SJSA1 (cell line): ENCODE measurements around the gene KRTAP2-4. TPM values are rescaled to one million over a fixed set of nuclear protein-coding genes. Genes with fewer than 3 reads are reported as not detected.
"Not testable (repeated sequence)": the region's sequence is repeated elsewhere in the genome, so short reads cannot be mapped to it uniquely, and the experiment has no call there.

Source experiments
- DNase-seq, 2 experiments: peaks; one replicate each; pipeline ENCODE4 v3.0.0-alpha.2; 2015 to 2020; ENCODE audit warnings: low spot score in 2 of 2, low read depth in 1 of 2
- H3K27ac ChIP-seq: fragments of 250-450 bp; sonication (Bioruptor Pico); 2 replicates; pipeline ENCODE4 v1.5.1; 2020; ENCODE audit warnings: mild to moderate bottlenecking, moderate library complexity
- H3K27me3 ChIP-seq: fragments of 250-450 bp; sonication (Bioruptor Pico); replicated peaks from 2 replicates; pipeline ENCODE4 v1.5.1; 2020; ENCODE audit warnings: mild to moderate bottlenecking, moderate library complexity
- H3K36me3 ChIP-seq: fragments of 250-450 bp; sonication (Bioruptor Pico); 2 replicates; pipeline ENCODE4 v1.5.1; 2020; ENCODE audit warnings: mild to moderate bottlenecking
- H3K4me1 ChIP-seq: fragments of 250-450 bp; sonication (Bioruptor Pico); replicated peaks from 2 replicates; pipeline ENCODE4 v1.6.1; 2021; ENCODE audit warnings: mild to moderate bottlenecking
- H3K4me3 ChIP-seq: fragments of 250-450 bp; sonication (Bioruptor Pico); 2 replicates; pipeline ENCODE4 v1.5.1; 2020; ENCODE audit warnings: mild to moderate bottlenecking
- H3K9me3 ChIP-seq: fragments of 250-450 bp; sonication (Bioruptor Pico); replicated peaks from 2 replicates; pipeline ENCODE4 v1.5.1; 2020; ENCODE audit warnings: mild to moderate bottlenecking
- total RNA-seq: library from RNA; depleted of rRNA; stranded (reverse); fragments of >200 nt; shearing (Covaris generic); gene quantifications from 2 replicates; pipeline ENCODE4 v1.2.3, GENCODE V29; 2014; rRNA removed

KRTAP2-4 gene
- total RNA-seq, 1 experiment from 2014 or later, result not detected

- Histone ChIP-seq H3K27me3 (no peaks in the 10 kb centered on the region), H3K36me3 (no peaks in the 10 kb centered on the region), H3K4me3 (no peak overlapping the region), H3K9me3 (no peaks in the 10 kb centered on the region), H3K4me1 (no peaks in the 10 kb centered on the region), H3K27ac (no peak overlapping the region)
- DNase-seq, result no peak
These were observed 27.8 kb downstream of the KRTAP2-4 start for GRCh38 chr17:41037853-41038350.

- not testable (repeated sequence) for H3K36me3 ChIP-seq, H3K27ac ChIP-seq, H3K9me3 ChIP-seq, H3K27me3 ChIP-seq, H3K4me1 ChIP-seq, H3K4me3 ChIP-seq, DNase-seq
These were observed 31.2 kb downstream of the KRTAP2-4 start, which contains the start of gene KRTAP1-3 for GRCh38 chr17:41034346-41034935. TSS of gene KRTAP1-3 (minus strand) at chr17:41034874. CDS start at chr17:41034821, 53 bp downstream.

DNA sequence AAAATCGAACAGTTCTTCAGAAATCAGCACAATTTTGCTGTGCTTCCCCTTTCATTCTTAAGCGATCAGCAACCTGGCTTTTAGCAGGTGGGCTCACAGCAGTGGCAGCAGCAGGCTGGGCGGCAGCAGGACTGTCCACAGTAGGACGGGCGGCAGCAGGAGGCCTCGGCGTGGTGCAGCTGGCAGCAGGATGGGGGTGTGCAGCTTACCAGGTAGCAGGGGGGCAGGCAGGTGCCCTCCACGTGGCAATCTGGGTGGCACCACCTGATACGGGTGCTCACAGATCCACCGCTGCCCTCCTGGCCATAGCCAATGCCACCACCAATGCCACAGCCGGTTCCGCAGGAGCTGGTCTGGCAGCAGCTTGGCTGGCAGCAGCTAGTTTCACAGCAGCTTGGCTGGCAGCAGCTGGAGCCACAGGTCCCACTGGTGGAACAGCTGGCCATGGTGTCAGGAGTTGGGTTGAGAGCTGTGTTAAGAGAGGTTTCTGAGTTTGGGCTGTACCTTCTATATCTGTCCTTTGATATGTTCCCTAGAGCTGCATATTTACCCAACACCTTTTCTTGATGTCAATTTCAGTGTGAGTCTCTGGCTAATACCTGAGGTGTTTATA lies 35.9 kb downstream of the KRTAP2-4 start, which contains the start of gene KRTAP1-4:
Gene KRTAP1-4 (minus strand): TSS at position 563 of the 613 bp plus-strand sequence. CDS start 117 bp downstream, at position 446.
- Histone ChIP-seq H3K36me3 (no peaks in the 10 kb centered on the region), H3K4me3 (no peak within 1 kb of the TSS), H3K4me1 (peaks cover 14% of the 10 kb centered on the region), H3K27me3 (no peaks in the 10 kb centered on the region), H3K9me3 (no peaks in the 10 kb centered on the region), H3K27ac (no peak within 1 kb of the TSS)
- no peak for DNase-seq

DNA sequence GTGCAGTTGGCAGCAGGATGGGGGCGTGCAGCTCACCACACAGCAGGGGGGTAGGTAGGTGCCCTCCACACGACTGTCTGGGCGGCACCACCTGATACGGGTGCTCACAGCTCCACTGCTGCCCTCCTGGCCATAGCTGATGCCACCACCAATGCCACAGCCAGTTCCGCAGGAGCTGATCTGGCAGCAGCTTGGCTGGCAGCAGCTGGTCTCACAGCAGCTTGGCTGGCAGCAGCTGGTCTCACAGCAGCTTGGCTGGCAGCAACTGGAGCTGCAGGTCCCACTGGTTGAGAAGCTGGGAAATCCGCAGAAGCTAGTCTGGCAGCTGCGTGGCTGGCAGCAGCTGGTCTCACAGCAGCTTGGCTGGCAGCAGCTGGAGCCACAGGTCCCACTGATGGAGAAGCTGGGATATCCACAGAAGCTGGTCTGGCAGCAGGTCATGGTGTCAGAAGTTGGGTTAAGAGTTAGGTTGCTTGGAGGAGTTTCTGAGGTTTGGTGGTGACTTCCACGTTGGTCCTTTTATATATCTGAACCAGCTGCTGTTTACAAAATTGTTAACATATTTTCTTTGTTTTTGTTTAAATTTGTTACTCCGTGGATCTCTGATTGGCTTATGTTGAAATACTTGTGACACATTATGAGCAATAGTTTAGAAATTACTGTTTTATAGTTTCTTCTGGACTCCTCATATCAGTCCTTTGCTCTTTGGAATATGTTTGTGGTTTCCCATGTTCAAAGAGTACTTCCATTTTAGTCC lies 38.8 kb downstream of the KRTAP2-4 start, which contains the start of gene KRTAP1-5:
Gene KRTAP1-5 (minus strand): TSS at position 494 of the 757 bp plus-strand sequence. CDS start 53 bp downstream, at position 441.
- Histone ChIP-seq H3K9me3 (no peaks in the 10 kb centered on the region), H3K36me3 (no peaks in the 10 kb centered on the region), H3K27ac (peak within 1 kb of the TSS; percentile 10), H3K4me3 (no peak within 1 kb of the TSS), H3K4me1 (peaks cover 14% of the 10 kb centered on the region), H3K27me3 (no peaks in the 10 kb centered on the region)
- peak in 1 of 2 experiments; percentile 58 for DNase-seq

- no peak overlapping the region for H3K4me3 ChIP-seq
- no peaks in the 10 kb centered on the region for H3K36me3 ChIP-seq
- no peaks in the 10 kb centered on the region for H3K9me3 ChIP-seq
- no peak for DNase-seq
- no peaks in the 10 kb centered on the region for H3K27me3 ChIP-seq
- no peak overlapping the region for H3K27ac ChIP-seq
- H3K4me1 ChIP-seq, result peaks cover 14% of the 10 kb centered on the region
These were observed 41.0 kb downstream of the KRTAP2-4 start for GRCh38 chr17:41024697-41025096.

DNA sequence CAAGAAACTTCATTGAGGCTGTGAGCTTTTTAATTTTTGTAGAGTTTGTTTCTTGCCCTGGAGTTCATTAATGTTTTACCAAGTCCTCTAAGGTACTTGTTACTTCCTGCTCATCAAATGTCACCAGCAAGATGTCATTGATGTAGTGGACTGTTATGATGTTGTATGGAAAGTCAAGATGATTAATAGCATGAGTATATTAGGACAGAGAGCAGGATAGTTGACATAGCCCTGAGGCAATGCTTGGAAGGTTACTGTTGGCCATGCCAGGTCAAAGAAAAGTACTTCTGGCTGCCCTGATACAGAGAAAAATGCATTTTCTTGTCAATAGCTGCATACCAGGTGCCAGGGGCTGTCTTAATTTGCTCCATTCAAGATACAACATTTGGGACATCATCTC lies 45.3 kb downstream of the KRTAP2-4 start:
- H3K36me3 ChIP-seq, result no peaks in the 10 kb centered on the region
- H3K4me1 ChIP-seq, result no peaks in the 10 kb centered on the region
- no peaks in the 10 kb centered on the region for H3K27me3 ChIP-seq
- no peak overlapping the region for H3K27ac ChIP-seq
- no peak for DNase-seq
- no peaks in the 10 kb centered on the region for H3K9me3 ChIP-seq
- no peak overlapping the region for H3K4me3 ChIP-seq

DNA sequence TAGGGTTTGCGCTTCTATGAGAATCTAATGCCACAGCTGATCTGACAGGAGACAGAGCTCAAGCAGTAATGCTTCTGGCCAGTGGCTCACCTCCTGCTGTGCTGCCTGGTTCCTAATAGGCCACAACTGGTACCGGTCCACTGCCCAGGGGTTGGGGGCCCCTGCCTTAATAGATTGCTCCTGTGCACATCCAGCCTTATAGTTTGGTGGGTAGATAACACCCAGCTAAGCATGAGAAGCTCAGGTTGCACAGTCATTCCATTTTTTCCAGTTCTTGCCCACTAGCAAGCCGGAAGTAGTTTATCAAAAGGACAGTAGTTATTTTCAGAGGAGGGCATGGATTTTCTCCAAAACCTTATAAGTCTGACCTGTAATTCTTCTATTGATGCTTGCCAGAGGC lies 46.3 kb downstream of the KRTAP2-4 start:
- DNase-seq, result no peak
- Histone ChIP-seq H3K36me3 (no peaks in the 10 kb centered on the region), H3K4me3 (no peak overlapping the region), H3K27me3 (no peaks in the 10 kb centered on the region), H3K27ac (no peak overlapping the region), H3K4me1 (no peaks in the 10 kb centered on the region), H3K9me3 (no peaks in the 10 kb centered on the region)

- Histone ChIP-seq H3K27me3 (no peaks in the 10 kb centered on the region), H3K27ac (no peak overlapping the region), H3K9me3 (no peaks in the 10 kb centered on the region), H3K4me3 (no peak overlapping the region), H3K4me1 (no peaks in the 10 kb centered on the region), H3K36me3 (no peaks in the 10 kb centered on the region)
- no peak for DNase-seq
These were observed 47.1 kb downstream of the KRTAP2-4 start for GRCh38 chr17:41018541-41018940.

DNA sequence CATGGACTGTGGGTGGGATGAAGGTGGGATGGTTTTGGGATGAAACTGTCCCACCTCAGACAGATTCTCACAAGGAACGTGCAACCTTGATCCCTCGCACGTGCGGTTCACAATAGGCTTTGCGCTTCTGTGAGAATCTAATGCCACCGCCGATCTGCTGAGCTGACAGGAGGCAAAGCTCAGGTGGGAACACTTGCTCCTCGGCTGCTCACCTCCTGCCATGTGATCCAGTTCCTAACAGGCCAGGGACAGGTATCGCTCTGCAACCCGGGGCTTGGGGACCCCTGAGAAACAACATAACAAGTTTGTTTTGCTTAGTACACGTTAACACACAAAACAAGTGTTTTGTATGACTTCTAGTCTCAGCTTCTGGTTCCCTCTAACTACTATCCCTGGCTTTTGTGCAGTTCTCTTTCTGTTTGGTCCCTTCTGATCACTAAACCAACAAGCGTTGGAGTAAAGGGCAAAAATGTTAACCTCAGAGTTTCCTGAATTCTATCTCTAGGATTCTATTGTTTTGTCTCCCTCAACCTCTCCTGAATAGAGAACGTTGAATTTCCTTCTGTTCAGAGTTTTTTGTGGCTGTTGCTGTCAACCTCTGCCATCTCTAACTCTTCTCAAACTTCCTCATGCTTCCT lies 49.0 kb downstream of the KRTAP2-4 start:
- Histone ChIP-seq H3K36me3 (no peaks in the 10 kb centered on the region), H3K4me1 (no peaks in the 10 kb centered on the region), H3K27ac (no peak overlapping the region), H3K9me3 (no peaks in the 10 kb centered on the region), H3K4me3 (no peak overlapping the region), H3K27me3 (no peaks in the 10 kb centered on the region)
- no peak for DNase-seq

GRCh38 chr17:41015454-41015853 lies 50.2 kb downstream of the KRTAP2-4 start:
- no peaks in the 10 kb centered on the region for H3K36me3 ChIP-seq
- no peaks in the 10 kb centered on the region for H3K9me3 ChIP-seq
- H3K4me1 ChIP-seq, result no peaks in the 10 kb centered on the region
- no peak overlapping the region for H3K4me3 ChIP-seq
- no peak for DNase-seq
- no peak overlapping the region for H3K27ac ChIP-seq
- H3K27me3 ChIP-seq, result no peaks in the 10 kb centered on the region

Other genes starting within 250 kb of the KRTAP2-4 start
- 29.7 and 73.0 TPM in 2 replicates for gene KRT10, start 243.3 kb downstream of the KRTAP2-4 start, total RNA-seq
- not detected in 2 replicates for gene KRT12, start 198.7 kb downstream of the KRTAP2-4 start, total RNA-seq
- gene KRT20, start 180.6 kb downstream of the KRTAP2-4 start, total RNA-seq, result not detected in 2 replicates
- gene KRT23, start 128.2 kb downstream of the KRTAP2-4 start, total RNA-seq, result not detected in 2 replicates
- gene KRT39, start 98.9 kb downstream of the KRTAP2-4 start, total RNA-seq, result not detected in 2 replicates
- gene KRT40, start 81.6 kb downstream of the KRTAP2-4 start, total RNA-seq, result not detected in 2 replicates
- not detected in 2 replicates for gene KRTAP3-3, start 71.7 kb downstream of the KRTAP2-4 start, total RNA-seq
- not detected in 2 replicates for gene KRTAP3-2, start 66.0 kb downstream of the KRTAP2-4 start, total RNA-seq
- not detected in 2 replicates for gene KRTAP3-1, start 56.8 kb downstream of the KRTAP2-4 start, total RNA-seq
- 0.45 and 2.5 TPM in 2 replicates for gene KRTAP1-5, start 38.7 kb downstream of the KRTAP2-4 start, total RNA-seq
- gene KRTAP1-4, start 35.7 kb downstream of the KRTAP2-4 start, total RNA-seq, result not detected in 2 replicates
- gene KRTAP1-3, start 31.0 kb downstream of the KRTAP2-4 start, total RNA-seq, result not detected in 2 replicates
- not detected in 2 replicates for gene KRTAP1-1, start 24.4 kb downstream of the KRTAP2-4 start, total RNA-seq
- gene KRTAP2-1, start 18.6 kb downstream of the KRTAP2-4 start, total RNA-seq, result not detected in 2 replicates
- not detected in 2 replicates for gene KRTAP2-2, start 10.6 kb downstream of the KRTAP2-4 start, total RNA-seq
- gene KRTAP2-3, start 5.8 kb downstream of the KRTAP2-4 start, total RNA-seq, result not detected in 2 replicates
- not detected in 2 replicates for gene KRTAP4-7, start 18.3 kb upstream of the KRTAP2-4 start, total RNA-seq
- not detected in 2 replicates for gene KRTAP4-8, start 32.3 kb upstream of the KRTAP2-4 start, total RNA-seq
- gene KRTAP4-16, start 36.3 kb upstream of the KRTAP2-4 start, total RNA-seq, result not detected in 2 replicates
- not detected in 2 replicates for gene KRTAP4-9, start 39.5 kb upstream of the KRTAP2-4 start, total RNA-seq
- gene KRTAP4-11, start 52.5 kb upstream of the KRTAP2-4 start, total RNA-seq, result not detected in 2 replicates
- gene KRTAP4-12, start 58.3 kb upstream of the KRTAP2-4 start, total RNA-seq, result not detected in 2 replicates
- not detected in 2 replicates for gene KRTAP4-6, start 74.7 kb upstream of the KRTAP2-4 start, total RNA-seq
- gene KRTAP4-5, start 83.9 kb upstream of the KRTAP2-4 start, total RNA-seq, result not detected in 2 replicates
- not detected in 2 replicates for gene KRTAP4-4, start 94.9 kb upstream of the KRTAP2-4 start, total RNA-seq
- not detected in 2 replicates for gene KRTAP4-3, start 102.3 kb upstream of the KRTAP2-4 start, total RNA-seq
- not detected in 2 replicates for gene KRTAP4-2, start 112.3 kb upstream of the KRTAP2-4 start, total RNA-seq
- gene KRTAP4-1, start 119.0 kb upstream of the KRTAP2-4 start, total RNA-seq, result not detected in 2 replicates
- not detected in 2 replicates for gene KRTAP9-1, start 124.0 kb upstream of the KRTAP2-4 start, total RNA-seq
- gene KRTAP9-2, start 160.8 kb upstream of the KRTAP2-4 start, total RNA-seq, result not detected in 2 replicates
- not detected in 2 replicates for gene KRTAP9-3, start 166.6 kb upstream of the KRTAP2-4 start, total RNA-seq
- not detected in 2 replicates for gene KRTAP9-8, start 172.1 kb upstream of the KRTAP2-4 start, total RNA-seq
- not detected in 2 replicates for gene KRTAP9-4, start 183.8 kb upstream of the KRTAP2-4 start, total RNA-seq
- gene KRTAP9-9, start 189.5 kb upstream of the KRTAP2-4 start, total RNA-seq, result not detected in 2 replicates
- not detected in 2 replicates for gene KRTAP9-6, start 199.5 kb upstream of the KRTAP2-4 start, total RNA-seq
- not detected in 2 replicates for gene KRTAP9-7, start 209.8 kb upstream of the KRTAP2-4 start, total RNA-seq
- not detected in 2 replicates for gene KRTAP29-1, start 237.0 kb upstream of the KRTAP2-4 start, total RNA-seq
- not detected in 2 replicates for gene KRTAP16-1, start 243.4 kb upstream of the KRTAP2-4 start, total RNA-seq
- gene KRTAP17-1, start 249.8 kb upstream of the KRTAP2-4 start, total RNA-seq, result not detected in 2 replicates